ENCODE measurements around the gene CORO1C.
"Not testable (repeated sequence)": the region's sequence is repeated elsewhere in the genome, so short reads cannot be mapped to it uniquely, and the experiment has no call there.

CORO1C gene

DNA sequence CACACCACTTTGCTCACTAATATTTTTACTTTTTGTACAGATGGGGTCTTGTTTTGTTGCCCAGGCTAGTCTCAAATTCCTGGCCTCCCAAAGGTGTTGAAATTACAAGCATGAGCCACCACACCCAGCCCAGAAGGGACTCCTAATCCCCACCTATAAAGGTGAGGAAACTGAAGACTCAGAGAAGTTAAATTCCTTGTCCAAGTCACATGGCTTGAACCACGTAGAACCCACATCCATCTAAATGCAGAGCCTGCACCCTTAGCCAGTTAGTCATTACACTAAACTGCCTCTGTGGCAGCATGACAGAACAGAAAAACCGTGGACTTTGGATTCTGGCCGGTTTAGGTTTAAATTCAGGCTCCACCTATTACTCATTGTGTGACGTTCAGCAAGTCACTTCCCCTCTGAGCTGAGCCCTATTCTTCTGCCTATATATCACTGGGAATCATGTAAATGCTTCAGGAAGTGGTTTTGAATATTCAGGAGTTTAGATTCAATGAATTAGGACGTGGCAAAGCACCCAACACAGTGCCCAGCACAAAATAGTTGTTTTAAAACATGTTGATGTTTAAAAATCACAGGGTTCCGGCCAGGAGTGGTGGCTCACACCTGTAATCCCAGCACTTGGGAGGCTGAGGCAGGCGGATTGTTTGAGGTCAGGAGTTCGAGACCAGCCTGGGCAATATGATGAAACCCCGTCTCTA is 3.0 kb upstream of the CORO1C start:
- Mint-ChIP-seq H3K27me3 (ENCODE audit: low read depth, poor library complexity) (peaks cover 9% of the 10 kb centered on the region), H3K27ac (no peak overlapping the region), H3K4me1 (peaks cover 14% of the 10 kb centered on the region), H3K36me3 (ENCODE audit: low read depth) (no peaks in the 10 kb centered on the region), H3K9me3 (peaks cover 7% of the 10 kb centered on the region), H3K4me3 (no peak overlapping the region)
- TF ChIP-seq, protein P1, sequence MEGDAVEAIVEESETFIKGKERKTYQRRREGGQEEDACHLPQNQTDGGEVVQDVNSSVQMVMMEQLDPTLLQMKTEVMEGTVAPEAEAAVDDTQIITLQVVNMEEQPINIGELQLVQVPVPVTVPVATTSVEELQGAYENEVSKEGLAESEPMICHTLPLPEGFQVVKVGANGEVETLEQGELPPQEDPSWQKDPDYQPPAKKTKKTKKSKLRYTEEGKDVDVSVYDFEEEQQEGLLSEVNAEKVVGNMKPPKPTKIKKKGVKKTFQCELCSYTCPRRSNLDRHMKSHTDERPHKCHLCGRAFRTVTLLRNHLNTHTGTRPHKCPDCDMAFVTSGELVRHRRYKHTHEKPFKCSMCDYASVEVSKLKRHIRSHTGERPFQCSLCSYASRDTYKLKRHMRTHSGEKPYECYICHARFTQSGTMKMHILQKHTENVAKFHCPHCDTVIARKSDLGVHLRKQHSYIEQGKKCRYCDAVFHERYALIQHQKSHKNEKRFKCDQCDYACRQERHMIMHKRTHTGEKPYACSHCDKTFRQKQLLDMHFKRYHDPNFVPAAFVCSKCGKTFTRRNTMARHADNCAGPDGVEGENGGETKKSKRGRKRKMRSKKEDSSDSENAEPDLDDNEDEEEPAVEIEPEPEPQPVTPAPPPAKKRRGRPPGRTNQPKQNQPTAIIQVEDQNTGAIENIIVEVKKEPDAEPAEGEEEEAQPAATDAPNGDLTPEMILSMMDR (IDR thresholded peaks at IDR 0.05) = no peak
- no peak for DNase-seq

DNA sequence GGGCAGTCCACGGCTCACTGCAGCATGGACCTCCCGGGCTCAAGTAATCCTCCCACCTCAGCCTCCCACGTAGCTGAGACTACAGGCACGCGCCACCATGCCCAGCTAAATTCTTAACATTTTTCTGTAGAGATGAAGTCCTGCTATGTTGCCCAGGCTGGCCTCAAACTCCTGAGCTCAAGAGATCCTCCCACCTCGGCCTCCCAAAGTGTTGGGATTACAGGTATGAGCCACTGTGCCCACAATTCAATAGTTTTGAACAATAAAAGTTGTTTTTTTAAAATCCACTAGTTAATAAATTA is 1.9 kb upstream of the CORO1C start:
- H3K36me3 Mint-ChIP-seq (ENCODE audit: low read depth); H3K4me3 Mint-ChIP-seq; H3K9me3 Mint-ChIP-seq; H3K27me3 Mint-ChIP-seq (ENCODE audit: low read depth, poor library complexity); H3K27ac Mint-ChIP-seq; DNase-seq: not testable (repeated sequence)
- H3K4me1 Mint-ChIP-seq = peaks cover 26% of the 10 kb centered on the region

DNA sequence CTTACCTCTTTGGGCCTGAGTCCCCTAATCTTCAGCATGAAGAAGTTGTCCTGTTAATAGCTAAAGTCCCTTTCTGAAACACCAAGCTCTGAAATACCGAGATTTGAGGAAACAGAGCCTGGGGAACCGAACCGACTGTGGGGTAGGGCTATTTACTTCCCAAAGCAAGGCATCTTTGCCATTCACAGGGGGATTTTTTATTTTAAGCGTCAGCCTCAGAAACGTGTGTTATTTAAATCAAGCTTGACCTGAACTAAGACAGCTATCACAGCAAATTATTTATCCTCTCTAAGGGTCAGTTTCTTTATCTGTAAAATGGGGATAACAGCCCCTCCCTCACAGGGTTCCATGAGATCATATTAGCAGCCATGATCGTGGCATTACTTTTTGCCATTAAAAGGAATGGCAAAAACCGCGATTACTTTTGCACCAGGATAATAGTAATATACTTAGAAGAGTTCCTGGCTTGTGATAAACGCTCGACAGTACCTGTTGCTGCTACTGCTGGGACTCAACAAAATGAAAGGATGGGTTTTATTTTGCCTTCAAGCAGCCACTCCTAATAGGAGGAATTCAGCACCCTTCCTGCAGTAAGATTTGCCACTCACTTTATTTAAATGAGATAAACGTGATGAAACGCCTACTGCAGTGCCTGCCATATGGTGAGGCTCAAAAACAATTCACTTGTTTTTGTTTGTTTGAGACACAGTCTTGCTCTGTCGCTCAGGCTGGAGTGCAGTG is 1.3 kb upstream of the CORO1C start:
- TF ChIP-seq, protein P1 (IDR thresholded peaks at IDR 0.05) = no peak
- Mint-ChIP-seq H3K9me3 (no peaks in the 10 kb centered on the region), H3K4me3 (peak overlapping the region; percentile 95), H3K27me3 (ENCODE audit: low read depth, poor library complexity) (peaks cover 9% of the 10 kb centered on the region), H3K27ac (no peak overlapping the region), H3K4me1 (peaks cover 31% of the 10 kb centered on the region), H3K36me3 (ENCODE audit: low read depth) (no peaks in the 10 kb centered on the region)
- DNase-seq = no peak

DNA sequence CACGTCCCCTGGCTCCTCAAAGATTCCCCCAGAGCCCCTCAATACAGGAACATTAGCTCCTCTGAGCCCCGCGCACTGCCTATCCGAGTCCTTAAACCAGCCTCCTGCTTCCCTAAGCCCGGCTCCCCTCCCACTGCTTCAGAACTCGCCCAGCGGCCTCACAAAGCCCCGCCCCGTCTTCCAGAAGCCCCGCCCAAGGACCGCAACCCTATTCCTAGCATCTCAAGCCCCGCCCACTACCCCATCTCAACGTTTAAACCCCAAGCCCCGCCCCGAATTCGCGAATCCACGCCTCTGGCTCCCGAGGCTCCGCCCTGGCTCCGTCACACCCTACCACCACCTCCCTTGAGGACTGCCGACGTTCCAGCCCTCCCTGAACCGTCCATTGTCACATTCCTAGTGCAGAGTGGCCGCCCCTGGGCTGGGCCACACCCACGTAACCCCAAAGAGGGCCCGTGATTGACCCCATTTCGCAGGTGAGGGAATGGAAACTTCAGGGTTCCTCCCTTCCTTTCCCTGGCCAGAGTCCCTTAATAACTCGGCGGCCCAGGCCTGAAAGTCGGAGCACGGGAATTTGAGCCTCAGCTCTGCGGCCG is 646 bp upstream of the CORO1C start:
- Mint-ChIP-seq H3K36me3 (ENCODE audit: low read depth) (peaks cover 4% of the 10 kb centered on the region), H3K4me3 (peak overlapping the region; percentile 95), H3K27ac (peak overlapping the region; percentile 100), H3K9me3 (no peaks in the 10 kb centered on the region), H3K4me1 (peaks cover 36% of the 10 kb centered on the region), H3K27me3 (ENCODE audit: low read depth, poor library complexity) (peaks cover 9% of the 10 kb centered on the region)
- DNase-seq = peak; percentile 100
- TF ChIP-seq, protein P1 (IDR thresholded peaks at IDR 0.05) = no peak

DNA sequence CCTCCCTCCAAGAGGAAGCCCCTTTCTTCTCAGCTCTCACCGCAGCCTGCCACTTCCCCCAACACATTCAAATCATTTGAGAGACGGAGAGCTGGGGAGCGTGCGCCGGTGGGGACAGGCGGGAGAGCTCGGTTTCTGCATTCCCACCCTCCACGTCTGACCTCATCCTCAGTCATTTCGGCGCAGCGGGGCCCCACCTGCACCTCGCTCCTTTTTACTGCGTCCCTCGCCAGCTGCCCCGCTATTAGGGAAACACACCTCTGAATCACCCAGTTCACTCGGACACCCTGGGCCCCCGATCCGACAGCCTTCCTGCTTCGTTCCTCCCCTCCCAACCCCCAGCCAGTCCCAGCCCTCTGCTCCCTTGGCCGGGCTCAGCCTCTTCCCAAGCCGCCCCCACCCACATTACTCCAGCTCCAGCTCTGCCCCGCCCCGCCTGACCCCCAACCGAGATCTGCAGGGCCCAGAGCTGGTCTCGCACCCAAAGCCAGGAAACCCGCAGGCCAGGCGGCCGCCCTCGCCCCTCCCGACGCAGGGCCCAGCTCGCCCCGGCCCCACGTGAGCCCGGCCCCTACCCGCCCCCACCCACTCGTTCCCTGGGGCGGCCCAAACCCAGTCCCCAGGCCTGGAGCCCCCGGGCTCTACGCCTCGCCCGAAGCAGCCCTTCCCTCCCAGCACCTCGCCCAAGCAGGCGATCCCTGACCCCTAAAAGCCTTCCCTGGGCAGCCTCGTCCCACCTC is 783 bp downstream of the CORO1C start:
- peaks cover 42% of the 10 kb centered on the region for H3K4me1 Mint-ChIP-seq
- peaks cover 5% of the 10 kb centered on the region for H3K27me3 Mint-ChIP-seq (ENCODE audit: low read depth, poor library complexity)
- peaks cover 9% of the 10 kb centered on the region for H3K36me3 Mint-ChIP-seq (ENCODE audit: low read depth)
- no peaks in the 10 kb centered on the region for H3K9me3 Mint-ChIP-seq
- DNase-seq = peak; percentile 72
- H3K27ac Mint-ChIP-seq = peak overlapping the region; percentile 98
- TF ChIP-seq, protein P1 (IDR thresholded peaks at IDR 0.05) = no peak
- H3K4me3 Mint-ChIP-seq = peak overlapping the region; percentile 95

All from nephron progenitor cell (in vitro differentiated cells).